PC-9 (cell line): Measurements from ENCODE around the gene ELANE. TPM values are rescaled to one million over a fixed set of nuclear protein-coding genes. Genes with fewer than 3 reads are reported as not detected.

Experiments used
- BruUV-seq: library from RNA; stranded (reverse); fragments of 400-500 nt; replicated peaks from 2 replicates; lab custom pipeline; 2021; lab: Mats Ljungman, UMichigan
- CTCF ChIA-PET: fragments of 300-600 bp; sonication (Branson Sonifier 250); formaldehyde crosslinking; loops from one replicate; lab custom pipeline; 2022; ENCODE audit warnings: antibody characterized with exemption; lab: Charles Lee
- POLR2A ChIA-PET: fragments of 300-600 bp; sonication (Branson Sonifier 250); formaldehyde crosslinking; loops from one replicate; lab custom pipeline; 2022; ENCODE audit warnings: antibody characterized with exemption; ENCODE audit not compliant: unreplicated experiment; lab: Charles Lee
- DNase-seq, 2 experiments: peaks; one replicate each; pipeline versions ENCODE4 v3.0.0 to v3.0.0-alpha.2; 2015 to 2022; ENCODE audit warnings: mixed read lengths in 1 of 2
- H2AFZ ChIP-seq: fragments of 200-600 bp; sonication (generic); 2 replicates; pipeline ENCODE4 v1.8.1; 2017; ENCODE audit warnings: antibody characterized with exemption
- H3F3A ChIP-seq: fragments of 200-600 bp; sonication (generic); 2 replicates; pipeline ENCODE4 v1.8.1; 2017; ENCODE audit warnings: antibody characterized with exemption, mild to moderate bottlenecking, low read depth; ENCODE audit not compliant: insufficient read depth
- H3K27ac ChIP-seq: fragments of 200-600 bp; sonication (generic); 2 replicates; pipeline ENCODE4 v1.6.1; 2016; ENCODE audit warnings: mixed run types
- H3K27me3 ChIP-seq: fragments of 200-600 bp; sonication (generic); 2 replicates; pipeline ENCODE4 v1.6.1; 2016; ENCODE audit warnings: low read depth, mixed run types; ENCODE audit not compliant: insufficient read depth
- H3K36me3 ChIP-seq: fragments of 200-600 bp; sonication (generic); 2 replicates; pipeline ENCODE4 v1.6.1; 2016; ENCODE audit warnings: low read depth, mixed run types
- H3K4me1 ChIP-seq: fragments of 200-600 bp; sonication (generic); replicated peaks from 2 replicates; pipeline ENCODE4 v1.6.1; 2016; ENCODE audit warnings: mixed run types; ENCODE audit not compliant: insufficient read depth
- H3K4me2 ChIP-seq: fragments of 200-600 bp; sonication (generic); 2 replicates; pipeline ENCODE4 v1.6.1; 2017; ENCODE audit warnings: mixed run types
- H3K4me3 ChIP-seq: fragments of 200-600 bp; sonication (generic); 2 replicates; pipeline ENCODE4 v1.6.1; 2016; ENCODE audit warnings: mixed run types
- H3K79me2 ChIP-seq: fragments of 200-600 bp; sonication (generic); 2 replicates; pipeline ENCODE4 v1.6.1; 2017; ENCODE audit warnings: low read depth, mixed run types
- H3K9me2 ChIP-seq: fragments of 200-600 bp; sonication (generic); 2 replicates; pipeline ENCODE4 v1.8.1; 2017; ENCODE audit warnings: mild to moderate bottlenecking; ENCODE audit not compliant: insufficient read depth
- H3K9me3 ChIP-seq: fragments of 200-600 bp; sonication (generic); 2 replicates; pipeline ENCODE4 v1.8.1; 2016; ENCODE audit warnings: low read depth; ENCODE audit not compliant: insufficient read depth
- H4K20me1 ChIP-seq: fragments of 200-600 bp; sonication (generic); 2 replicates; pipeline ENCODE4 v1.8.1; 2017; ENCODE audit not compliant: insufficient read depth
- EZH2 ChIP-seq: fragments of 200-600 bp; sonication (generic); IDR thresholded peaks from 2 replicates; pipeline ENCODE4 v1.8.0; 2017; ENCODE audit warnings: antibody characterized with exemption, low read depth
- intact Hi-C: fragments of 100-400 bp; cut with micrococcal nuclease; formaldehyde crosslinking; loops from one replicate; pipeline ENCODE4 v1.10.0; 2022; ENCODE audit not compliant: unreplicated experiment
- total RNA-seq: library from RNA; stranded (reverse); gene quantifications from 2 replicates; pipeline ENCODE4 v1.2.3, GENCODE V29; 2021
- TF ChIP-seq, protein P1 (sequence below): fragments of 200-600 bp; sonication (generic); conservative IDR thresholded peaks from 2 replicates; pipeline ENCODE4 v1.6.1; 2017; ENCODE audit warnings: mixed run types, antibody characterized with exemption, mild to moderate bottlenecking, moderate library complexity

Gene ELANE
- total RNA-seq, 1 experiment from 2014 or later, result not detected

DNA sequence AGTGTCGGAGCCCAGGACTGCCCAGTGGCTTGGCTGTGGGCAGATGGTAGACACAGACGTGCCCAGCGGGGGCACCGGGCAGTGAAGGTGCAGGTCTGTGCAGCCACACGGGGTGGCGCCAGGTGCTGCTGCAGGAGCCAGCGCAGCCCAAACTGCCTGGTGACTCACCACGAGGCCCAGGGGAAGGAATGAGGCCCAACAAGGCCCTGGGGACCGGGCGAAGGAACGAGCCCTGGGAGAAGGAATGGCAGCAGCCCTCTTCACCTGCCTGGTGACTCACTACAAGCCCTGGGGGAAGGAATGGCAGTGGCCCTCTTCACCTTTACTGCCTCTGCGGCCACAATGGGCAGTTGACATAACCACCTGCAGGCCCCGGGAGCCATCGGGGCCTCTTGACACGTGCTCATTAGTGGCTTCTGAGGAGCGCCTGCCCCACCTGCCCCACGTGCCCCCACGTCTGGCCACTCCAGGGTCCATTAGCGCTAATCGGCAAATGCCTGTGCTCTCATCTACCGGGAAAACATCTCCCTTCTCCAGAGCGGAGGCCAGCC lies 31.6 kb downstream of the ELANE start:
- no peak overlapping the region for H2AFZ ChIP-seq
- intact Hi-C loops, result loop anchor here (1.0 to 2.0 kb wide), 3 partner anchors 25 to 113 kb away; no protein-coding TSS in a partner anchor
- H3K4me3 ChIP-seq, result no peak overlapping the region
- peaks cover 14% of the 10 kb centered on the region for H3K4me1 ChIP-seq
- H3K27ac ChIP-seq, result no peak overlapping the region
- ChIA-PET CTCF (interaction anchor here (0.5 to 0.6 kb wide), 3 partner anchors 23 to 141 kb away, joined by 3 to 5 read pairs (median 5); no protein-coding TSS in a partner anchor), POLR2A (no interaction called here)
- no peaks in the 10 kb centered on the region for H3K9me3 ChIP-seq
- TF ChIP-seq EZH2, result no peak
- TF ChIP-seq, protein P1, sequence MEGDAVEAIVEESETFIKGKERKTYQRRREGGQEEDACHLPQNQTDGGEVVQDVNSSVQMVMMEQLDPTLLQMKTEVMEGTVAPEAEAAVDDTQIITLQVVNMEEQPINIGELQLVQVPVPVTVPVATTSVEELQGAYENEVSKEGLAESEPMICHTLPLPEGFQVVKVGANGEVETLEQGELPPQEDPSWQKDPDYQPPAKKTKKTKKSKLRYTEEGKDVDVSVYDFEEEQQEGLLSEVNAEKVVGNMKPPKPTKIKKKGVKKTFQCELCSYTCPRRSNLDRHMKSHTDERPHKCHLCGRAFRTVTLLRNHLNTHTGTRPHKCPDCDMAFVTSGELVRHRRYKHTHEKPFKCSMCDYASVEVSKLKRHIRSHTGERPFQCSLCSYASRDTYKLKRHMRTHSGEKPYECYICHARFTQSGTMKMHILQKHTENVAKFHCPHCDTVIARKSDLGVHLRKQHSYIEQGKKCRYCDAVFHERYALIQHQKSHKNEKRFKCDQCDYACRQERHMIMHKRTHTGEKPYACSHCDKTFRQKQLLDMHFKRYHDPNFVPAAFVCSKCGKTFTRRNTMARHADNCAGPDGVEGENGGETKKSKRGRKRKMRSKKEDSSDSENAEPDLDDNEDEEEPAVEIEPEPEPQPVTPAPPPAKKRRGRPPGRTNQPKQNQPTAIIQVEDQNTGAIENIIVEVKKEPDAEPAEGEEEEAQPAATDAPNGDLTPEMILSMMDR, result peak; percentile 74
- peaks cover 54% of the 10 kb centered on the region for H4K20me1 ChIP-seq
- H3K79me2 ChIP-seq, result no peaks in the 10 kb centered on the region
- no peaks in the 10 kb centered on the region for H3K9me2 ChIP-seq
- no peaks in the 10 kb centered on the region for H3K27me3 ChIP-seq
- peaks cover 30% of the 10 kb centered on the region for H3F3A ChIP-seq
- BruUV-seq, result no TSS peak
- H3K36me3 ChIP-seq, result 0 out of 2 replicates have a peak, but pooled peaks cover 8% of the 10 kb centered on the region
- DNase-seq, result peak; percentile 97 to 98
- H3K4me2 ChIP-seq, result 0 out of 2 replicates have a peak overlapping the region, but pooled peaks have one; percentile 40

DNA sequence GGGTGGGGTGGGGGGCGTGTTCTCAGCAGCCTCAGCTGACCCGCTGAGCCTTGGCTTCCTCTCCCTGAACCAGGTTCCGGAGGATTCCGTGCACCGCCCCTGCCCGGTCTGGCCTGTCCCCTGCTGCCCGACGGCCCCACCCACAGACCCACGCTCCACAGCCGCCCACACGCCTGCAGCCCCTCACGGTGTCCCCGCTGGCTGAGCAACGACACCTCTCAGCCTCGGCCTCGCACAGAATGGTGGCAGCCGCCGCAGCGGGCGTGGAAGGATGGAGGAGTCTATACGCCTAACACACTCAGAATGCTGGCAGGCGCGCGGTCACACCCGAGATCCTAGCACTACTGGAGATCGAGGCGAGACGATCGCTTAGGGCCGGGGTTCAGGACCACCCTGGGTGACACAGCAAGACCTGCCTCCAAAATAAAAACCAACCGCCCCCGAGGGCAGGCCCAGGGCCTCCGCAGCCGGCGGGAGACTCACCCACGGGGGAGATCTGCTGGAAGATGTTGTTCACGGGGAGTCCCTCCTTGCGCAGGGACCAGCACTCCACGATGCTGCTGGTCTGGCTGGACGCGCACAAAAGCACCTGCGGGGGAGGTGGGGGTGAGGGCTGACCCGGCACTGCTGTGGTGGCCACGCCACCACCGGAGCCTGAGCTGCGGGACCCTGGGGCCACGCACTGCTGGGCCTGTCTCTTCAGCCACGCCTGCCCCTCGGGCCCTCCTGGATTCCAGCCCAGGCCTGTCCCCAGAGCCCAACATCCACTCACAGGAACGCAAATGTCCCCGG lies 32.5 kb downstream of the ELANE start:
- DNase-seq, result no peak
- Histone ChIP-seq H3K4me2 (0 out of 2 replicates have a peak overlapping the region, but pooled peaks have one; percentile 37), H3K4me1 (peaks cover 14% of the 10 kb centered on the region), H3K9me3 (no peaks in the 10 kb centered on the region), H3K27ac (no peak overlapping the region), H3K9me2 (no peaks in the 10 kb centered on the region), H3F3A (peaks cover 36% of the 10 kb centered on the region), H3K27me3 (no peaks in the 10 kb centered on the region), H3K79me2 (no peaks in the 10 kb centered on the region), H3K36me3 (0 out of 2 replicates have a peak, but pooled peaks cover 8% of the 10 kb centered on the region), H4K20me1 (peaks cover 59% of the 10 kb centered on the region), H2AFZ (no peak overlapping the region), H3K4me3 (no peak overlapping the region)
- intact Hi-C loops, result no loop called here
- no peak for TF ChIP-seq EZH2
- TF ChIP-seq, protein P1, result no peak
- no TSS peak for BruUV-seq
- ChIA-PET POLR2A (no interaction called here), CTCF (no interaction called here)

DNA sequence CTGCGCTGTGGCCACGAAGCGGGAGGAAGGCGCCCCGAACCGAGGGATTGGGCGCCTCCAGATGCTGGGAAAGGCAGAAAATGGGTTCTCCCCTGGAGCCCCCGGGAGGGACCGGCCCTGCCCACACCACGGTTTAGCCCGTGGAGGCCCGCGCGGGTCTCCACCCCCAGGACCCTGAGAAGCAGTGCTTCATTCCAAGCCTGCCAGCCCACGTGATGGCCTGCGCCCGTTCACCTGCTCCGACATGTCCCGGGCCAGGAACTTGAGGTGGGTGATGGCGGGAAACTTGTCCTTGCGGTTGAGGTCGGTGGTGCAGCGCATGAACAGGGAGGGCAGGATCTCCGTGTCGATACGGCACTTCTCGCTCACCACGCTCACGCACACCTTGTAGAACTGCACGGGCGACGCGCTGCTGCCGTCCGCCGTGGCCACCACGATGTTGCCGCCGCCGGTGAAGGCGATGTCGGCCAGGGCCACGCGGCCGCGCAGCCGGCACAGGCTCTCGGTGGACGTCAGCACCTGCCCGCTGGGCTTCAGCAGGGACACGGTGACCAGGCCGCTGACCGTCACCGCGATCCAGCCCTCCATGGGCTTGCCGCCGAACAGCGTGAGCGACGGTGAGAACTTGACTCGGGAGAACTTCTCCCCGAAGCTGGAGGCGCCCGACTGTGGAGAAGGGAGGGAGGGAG lies 33.6 kb downstream of the ELANE start:
- Histone ChIP-seq H3K4me2 (no peak overlapping the region), H3K36me3 (0 out of 2 replicates have a peak, but pooled peaks cover 8% of the 10 kb centered on the region), H3F3A (peaks cover 38% of the 10 kb centered on the region), H3K9me2 (no peaks in the 10 kb centered on the region), H3K4me1 (peaks cover 14% of the 10 kb centered on the region), H3K4me3 (no peak overlapping the region), H3K27me3 (no peaks in the 10 kb centered on the region), H2AFZ (no peak overlapping the region), H4K20me1 (peaks cover 57% of the 10 kb centered on the region), H3K9me3 (no peaks in the 10 kb centered on the region), H3K27ac (no peak overlapping the region), H3K79me2 (no peaks in the 10 kb centered on the region)
- no peak for DNase-seq
- intact Hi-C loops, result no loop called here
- ChIA-PET POLR2A (no interaction called here), CTCF (no interaction called here)
- no TSS peak for BruUV-seq
- TF ChIP-seq, protein P1, result no peak
- TF ChIP-seq EZH2, result no peak
